Right renal pelvis (tissue), 4 donors: ENCODE measurements around the gene SNED1. TPM values are rescaled to one million over a fixed set of nuclear protein-coding genes. Genes with fewer than 3 reads are reported as not detected.

ENCODE experiments used
- DNase-seq, 4 donors: peaks; one replicate each; pipeline ENCODE4 v3.0.0-alpha.2; 2013; ENCODE audit warnings: low read depth in 4 of 4, low spot score in 3 of 4, missing footprints in 1 of 4
- polyA plus RNA-seq, 4 donors: library from polyadenylated mRNA; unstranded; fragments of 120-200 nt; gene quantifications; one replicate each; pipeline ENCODE4 v1.2.1, GENCODE V29; 2013; ENCODE audit not compliant: insufficient read length in 4 of 4

Gene SNED1
- polyA plus RNA-seq, 4 donors: 7.9 to 9.2 (median 8.7) TPM

DNA sequence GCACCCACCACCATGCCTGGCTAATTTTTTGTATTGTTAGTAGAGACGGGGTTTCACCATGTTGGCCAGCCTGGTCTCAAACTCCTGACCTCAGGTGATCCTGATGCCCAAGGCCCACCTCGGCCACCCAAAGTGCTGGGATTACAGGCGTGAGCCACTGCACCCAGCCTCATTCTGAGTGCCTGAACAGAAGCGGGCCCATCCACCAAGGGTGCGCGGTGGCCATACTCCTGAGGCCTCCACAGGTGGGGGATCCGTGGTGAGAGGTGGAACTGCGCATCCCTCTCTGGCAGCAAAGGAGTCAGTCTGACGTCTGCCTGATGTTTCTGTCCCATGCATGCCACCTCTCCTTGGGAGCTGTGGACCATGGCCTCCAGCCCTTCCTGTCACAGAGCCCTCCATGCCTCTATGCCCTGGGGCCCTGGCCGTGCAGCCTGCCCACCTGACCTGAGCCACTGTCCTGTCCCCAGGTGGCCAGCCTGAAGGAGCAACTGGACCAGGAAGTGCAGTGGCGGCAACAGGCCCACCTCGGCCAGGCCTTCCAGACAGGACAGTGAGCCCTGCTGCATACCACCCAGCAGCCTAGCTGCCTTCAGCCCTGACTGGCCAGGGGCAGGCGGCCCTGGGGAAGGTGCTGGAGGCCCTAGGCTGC, 7.6 kb upstream of the SNED1 start:
- DNase-seq: no peak

DNA sequence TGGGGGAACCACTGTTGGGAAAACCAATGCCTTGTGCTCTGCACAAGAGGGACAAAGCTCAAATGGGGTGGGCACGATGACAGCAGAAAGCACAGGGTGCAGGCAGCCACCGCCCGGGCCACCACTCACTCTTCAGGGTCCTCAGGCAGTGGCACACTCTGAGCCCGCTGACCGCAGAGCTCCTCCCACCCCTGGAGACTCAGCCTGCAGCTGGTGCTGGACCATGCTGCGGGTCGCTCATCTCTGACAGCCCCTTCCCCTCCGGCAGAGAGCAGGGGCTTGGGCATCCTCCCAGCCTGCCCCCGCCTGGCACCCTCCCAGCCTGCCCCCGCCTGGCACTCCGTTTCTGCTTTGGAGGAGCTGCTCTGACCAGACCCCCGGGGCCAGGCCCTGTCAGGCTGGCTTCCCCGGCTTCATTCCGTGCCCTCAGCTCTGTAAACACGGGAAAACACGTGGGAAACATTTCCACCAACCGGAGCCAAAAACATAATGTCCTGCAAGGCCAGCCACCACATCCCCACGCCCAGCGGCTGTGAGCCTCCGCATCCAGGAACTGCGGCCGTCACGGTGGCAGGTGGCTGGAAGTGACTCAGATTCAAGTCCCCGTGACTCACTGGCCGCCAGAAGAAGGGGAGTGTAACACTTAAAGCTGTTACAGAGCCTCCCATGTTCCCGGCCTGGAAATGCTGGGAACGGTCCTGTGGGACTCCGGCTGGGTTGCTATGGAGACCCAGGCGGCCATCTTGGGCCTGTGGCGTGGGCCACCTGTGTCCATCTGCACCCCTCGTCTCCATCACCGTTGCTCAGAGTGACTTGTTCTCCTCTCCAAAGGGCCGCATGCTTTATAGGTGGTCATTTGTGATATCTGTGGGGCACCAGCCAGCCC, 6.8 kb upstream of the SNED1 start:
- DNase-seq: no peak

DNA sequence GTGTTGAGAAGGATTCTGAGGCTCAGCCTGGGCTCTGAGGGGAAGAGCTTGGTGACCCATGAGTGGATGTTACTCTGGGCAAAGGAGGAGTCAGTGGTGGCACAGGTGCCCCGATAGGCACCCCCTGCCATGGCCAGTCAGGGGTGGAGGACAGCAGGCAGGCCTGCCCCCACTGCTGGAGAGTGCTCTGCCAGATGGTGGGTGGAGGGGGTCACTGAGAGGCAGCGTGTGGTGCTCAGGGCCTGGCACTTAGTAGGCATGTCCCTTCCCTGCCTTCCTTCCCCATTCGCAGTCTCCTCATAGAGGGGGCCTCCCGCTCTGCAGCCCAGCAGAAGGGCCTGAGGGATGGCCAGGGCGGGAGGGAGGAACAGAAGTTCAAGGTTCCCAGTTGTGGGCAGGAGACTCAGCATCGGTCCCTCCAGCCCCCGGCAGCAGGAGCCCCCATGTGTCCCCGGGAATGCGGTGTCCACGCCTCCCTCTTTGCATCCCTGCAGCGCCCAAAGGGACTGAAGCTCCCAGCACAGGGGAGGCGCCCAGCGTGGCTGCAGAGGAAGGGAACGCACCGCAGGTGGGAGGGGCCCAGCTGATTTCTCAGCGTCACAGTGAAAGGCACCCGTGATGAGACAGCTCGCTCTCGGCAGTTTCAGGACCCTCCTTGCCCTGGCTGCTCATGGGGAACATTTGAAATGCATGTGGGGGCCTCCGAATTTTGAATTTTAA, 5.7 kb upstream of the SNED1 start:
- no peak for DNase-seq

DNA sequence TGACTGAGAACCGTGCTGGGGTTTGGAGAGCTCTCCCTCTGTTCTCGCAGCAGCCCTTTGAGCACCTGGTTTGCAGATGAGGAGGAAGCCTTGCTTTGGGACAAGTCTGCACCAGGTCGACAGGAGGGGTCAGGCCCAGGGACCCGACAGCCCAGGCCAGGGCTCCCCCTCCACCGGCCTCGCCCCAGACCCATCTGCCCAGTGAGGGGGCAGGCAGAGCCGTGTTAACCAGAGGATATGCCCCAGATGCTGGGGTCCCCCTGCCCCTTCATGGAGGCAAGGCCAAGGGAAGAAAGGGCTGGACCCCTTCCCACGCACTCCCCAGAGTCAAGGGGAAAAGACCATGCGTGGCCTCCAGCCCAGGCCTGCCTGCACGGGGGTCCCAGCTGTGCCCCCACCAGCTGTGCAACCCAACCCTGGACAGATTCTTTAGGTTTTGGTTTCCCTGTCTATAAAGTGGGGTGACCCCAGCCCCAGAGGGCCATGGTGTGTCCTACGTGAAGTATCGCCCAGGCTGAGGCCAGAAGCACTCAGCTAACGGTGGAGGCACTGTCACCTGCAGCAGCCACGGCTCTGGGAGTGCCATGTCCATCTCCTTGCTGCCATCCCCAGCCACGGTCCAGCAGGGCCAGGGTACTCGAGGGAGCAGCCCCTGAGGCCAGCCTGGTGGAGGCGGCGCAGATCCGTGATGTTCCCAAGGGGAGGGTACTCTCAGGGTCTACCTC, 4.8 kb upstream of the SNED1 start:
- DNase-seq: no peak

DNA sequence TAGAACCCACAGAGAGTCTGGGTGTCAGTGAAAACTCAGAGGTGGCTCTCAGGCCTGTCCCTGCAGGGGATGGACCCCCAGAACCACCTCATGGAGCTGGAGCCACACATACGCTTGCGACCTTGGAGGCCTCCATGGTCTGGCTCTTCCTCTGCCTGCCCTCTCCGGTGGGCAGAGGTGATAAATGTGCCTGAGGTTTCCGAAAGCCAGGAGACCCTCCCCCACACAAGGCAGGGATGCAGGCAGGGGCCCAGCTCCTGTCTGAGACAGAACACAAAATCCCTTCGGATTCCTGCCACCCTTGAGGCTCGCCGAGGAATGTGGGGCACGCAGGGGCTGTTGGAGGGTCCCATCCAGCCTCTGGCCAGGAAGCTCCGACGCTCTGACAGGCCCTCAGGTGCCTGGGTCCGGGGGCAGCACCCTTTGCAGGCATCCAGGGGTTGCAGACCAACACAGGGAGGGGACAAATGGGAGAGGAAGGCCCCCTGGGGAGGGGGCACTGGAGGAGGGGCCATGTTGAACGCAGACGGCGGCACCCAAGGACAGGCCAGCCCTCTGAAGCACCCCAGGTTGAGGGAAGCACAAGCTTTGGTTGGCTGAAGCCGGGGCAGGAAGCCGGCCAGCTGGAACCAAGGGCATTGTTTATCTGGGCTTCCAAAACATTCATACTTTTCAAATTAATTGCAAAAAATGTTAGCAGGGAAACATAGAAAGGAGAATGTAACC, 4.1 kb upstream of the SNED1 start:
- no peak for DNase-seq

DNA sequence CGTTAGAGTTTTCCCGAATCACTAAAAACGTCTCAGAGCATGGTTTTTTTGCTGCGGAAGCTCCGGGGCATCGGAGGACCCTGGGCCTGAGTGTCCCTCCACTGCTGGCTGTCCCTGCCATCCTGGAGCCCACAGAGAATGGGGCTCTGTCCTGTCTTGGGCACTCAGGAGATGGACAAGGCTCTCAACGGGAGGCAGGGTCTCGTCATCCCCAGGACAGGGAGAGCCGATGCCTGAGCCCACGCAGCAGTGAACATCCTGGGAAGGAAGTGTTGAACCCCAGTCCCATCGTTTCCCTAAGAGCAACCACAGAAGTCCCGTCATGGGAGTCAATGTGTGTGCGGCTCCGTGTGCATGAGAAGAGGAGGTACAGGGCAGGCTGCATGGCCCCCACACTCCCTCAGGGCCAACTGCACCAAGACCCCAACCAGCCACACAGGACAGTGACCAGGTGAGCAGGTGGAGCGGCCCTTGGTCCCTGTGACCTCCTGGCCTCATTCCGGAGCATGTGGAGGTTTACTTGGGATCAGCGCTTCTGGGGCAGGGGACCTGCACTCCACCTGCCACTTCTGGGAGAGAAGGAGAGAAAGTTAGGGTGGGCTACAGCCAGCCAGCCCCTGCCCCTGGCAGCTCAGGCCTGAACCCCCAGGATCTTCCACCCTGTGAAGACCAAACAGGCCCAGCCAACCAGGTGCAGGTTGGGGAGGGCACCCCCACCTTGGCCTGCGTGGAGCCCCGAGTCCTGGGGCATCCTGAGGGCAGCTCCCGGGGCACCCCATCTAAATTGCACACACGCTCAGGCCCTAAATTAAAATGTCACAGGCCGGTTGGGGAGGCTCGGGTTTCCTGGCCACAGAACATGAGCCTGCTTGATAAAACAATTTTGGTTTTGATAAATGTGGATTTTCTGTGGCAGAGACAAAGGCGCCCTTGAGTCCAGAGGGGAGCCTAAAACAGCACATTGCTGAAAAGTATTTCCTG, 3.1 kb upstream of the SNED1 start:
- no peak for DNase-seq

DNA sequence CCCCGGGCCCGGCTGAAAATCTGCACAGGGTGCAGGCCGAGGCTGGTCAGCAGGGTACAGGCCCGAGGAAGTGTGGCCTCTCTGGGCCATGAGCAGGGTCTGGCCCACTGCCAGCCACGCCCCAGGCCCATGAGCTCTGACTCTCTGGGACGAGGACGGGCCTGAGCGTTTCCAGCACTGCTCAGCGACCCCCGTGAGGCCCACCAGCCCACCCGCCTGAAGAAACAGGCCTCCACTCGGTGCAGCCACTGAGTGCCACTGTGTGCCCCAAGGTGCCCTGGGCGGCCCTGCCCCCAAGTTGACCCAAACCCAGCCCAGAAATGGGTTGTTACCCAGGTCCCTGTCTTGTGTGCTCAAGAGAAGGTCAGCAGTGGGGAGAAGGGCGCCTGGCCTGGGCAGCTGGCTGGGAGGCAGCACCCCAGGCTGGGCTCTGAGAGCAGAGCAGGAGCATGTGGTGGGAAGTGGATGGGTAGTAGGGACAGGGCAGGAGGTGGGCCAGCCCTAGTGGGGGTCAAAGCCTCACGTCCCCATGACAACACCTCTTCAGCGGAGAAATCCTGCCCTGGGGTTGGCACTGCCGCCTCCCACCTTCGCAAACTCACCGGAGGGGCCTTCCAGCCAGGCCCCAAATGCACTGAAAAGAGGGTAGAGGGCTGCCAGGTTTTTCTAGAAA, 2.1 kb upstream of the SNED1 start:
- no peak for DNase-seq

DNA sequence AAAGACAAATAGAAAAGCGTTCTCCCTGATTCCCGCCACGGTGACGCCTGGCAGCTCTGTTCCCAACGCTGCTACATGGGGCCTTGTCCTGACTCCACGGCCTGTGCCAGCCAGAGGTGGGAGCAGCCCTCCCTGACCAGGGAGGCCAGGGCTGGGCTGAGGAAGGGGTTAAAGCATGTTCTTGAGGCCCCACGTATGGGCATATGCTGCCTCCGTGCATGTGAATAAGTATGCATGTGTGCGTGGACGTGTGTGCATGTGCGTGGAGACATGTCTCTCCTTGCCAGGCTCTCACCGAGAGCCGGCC, 1.6 kb upstream of the SNED1 start:
- no peak for DNase-seq

DNA sequence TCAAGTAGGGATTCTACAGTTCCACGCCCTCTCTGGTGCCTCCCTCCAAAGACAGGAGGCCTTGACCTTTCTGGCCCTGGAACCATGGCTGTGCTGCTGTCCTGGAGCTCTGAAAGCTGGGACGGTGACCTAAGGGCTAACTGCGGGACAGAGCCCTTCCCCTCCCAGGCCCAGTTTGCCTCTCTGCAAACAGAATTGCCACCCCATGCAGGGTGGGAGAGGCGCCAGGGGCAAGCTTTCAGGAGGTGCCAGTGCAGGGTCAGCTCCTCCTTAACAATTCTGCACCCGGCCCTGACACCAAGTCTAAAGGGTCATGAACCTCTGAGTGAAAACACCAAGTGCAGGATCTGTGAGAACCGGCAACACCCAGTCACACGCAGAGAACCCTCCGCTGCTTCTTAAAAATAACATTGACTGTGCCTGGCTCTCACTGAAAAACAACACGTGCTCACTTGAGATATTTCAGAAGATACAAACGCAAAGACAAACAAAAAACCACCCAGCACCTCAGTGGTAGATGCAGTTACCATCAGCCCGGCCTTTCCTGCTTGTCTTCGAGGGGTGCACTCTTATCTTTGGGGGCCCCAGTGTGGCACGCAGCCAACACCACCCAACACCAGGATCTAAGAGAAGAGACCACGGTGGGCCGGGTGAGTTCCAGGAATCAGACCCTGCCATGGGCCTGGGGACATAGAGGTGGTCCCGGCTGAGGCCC, 1.1 kb upstream of the SNED1 start:
- no peak for DNase-seq

DNA sequence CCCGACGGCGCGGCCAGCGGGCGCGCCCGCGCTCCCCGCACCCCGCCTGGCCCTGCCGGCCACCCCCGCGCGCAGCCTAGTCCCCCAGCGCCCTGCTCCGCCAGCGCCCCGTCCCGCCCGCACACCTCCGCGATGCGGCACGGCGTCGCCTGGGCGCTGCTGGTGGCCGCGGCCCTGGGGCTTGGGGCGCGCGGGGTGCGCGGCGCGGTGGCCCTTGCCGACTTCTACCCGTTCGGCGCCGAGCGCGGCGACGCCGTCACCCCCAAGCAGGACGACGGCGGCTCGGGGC, 232 bp downstream of the SNED1 start:
- DNase-seq: no peak

DNA sequence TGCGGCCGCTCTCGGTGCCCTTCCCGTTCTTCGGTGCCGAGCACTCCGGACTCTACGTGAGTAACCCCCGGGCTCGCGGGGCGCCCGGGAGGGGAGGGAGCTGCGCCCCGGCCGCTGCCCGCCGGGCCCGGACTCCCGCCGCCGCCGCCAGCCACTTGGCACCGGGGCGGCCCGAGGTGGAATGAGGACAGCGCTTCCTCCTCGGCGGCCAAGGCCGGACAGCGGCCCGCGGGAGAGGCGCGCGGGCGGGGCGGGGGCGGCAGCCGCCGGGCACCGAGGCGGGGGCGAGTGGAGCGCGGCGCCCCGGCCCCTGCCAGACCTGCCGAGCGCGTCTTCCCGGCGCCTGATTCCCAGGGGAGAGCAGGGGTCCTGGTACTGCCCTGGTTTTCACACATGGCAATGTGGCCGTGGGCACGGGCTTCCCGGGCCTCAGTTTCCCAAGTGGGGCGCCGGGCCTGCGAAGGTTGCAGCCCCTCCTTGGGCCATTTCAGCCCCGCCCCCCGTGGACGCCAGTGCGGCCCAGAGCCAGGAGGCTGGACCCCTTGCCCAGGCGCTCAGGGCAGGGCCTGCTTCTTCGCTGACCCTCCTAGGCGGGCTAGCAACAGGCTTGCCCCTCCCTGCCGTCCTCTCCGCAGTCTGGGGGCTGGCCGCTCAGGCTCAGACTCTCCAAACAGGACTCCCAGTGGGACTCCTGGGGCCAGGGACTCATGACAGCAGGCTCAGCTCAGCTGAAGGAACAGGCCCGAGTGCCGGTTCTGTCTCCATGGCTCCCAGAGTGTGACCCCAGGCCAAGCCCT, 775 bp downstream of the SNED1 start:
- DNase-seq: no peak

DNA sequence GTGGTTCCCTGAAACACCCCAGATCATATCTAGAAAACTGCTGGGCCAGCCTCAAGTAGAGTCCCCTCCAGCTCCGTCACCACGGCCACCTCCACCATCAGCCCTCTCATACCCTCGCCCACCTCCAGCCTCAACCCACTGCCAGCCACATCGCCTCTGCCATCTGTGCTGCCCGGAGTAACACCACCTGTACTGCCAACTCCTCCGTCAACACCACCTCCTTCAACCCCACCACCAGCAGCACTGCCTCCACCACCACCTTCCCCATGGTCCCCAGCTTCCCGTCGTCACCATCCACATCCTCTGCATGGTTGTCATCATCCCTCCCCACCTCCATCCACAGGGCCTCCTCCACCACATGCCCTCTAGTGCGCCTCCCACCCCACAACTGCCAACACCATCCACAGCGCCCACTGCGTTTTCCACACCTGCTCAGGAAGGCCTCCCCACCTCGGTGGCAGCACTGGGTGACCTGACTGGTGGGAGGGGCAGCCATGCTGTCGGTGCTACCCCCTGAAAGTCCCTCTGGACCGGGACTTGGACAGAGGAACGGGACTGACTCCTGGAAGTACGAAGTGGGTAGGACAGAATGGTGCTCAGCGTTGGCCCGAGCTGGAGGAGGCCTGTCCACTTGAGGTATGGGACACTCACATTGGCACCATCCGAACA, 1.6 kb downstream of the SNED1 start:
- no peak for DNase-seq

DNA sequence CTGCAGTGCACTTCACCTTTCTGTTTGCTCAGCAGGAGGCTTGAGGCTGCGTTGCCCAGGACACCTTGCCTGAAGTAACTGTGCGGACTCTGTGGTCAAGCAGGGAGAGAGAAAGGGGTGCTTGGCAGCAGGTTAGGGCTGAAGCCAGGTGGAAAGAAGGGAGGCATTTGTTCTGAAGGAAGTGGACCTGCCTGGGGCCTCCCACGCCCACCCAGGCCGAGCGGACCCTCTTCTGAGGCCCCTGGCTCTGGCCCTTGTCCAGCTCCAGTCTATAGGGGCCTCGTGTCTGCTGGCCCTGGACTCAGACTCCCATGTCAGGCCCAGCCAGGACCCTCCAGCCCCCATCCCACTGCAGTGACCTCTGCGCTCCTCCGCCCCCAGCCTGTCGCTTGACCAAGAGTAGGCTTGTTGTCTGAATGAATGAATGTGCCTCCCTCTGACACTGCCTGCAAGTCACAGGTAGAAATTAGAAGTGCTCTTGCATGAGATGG, 2.5 kb downstream of the SNED1 start:
- DNase-seq: no peak

DNA sequence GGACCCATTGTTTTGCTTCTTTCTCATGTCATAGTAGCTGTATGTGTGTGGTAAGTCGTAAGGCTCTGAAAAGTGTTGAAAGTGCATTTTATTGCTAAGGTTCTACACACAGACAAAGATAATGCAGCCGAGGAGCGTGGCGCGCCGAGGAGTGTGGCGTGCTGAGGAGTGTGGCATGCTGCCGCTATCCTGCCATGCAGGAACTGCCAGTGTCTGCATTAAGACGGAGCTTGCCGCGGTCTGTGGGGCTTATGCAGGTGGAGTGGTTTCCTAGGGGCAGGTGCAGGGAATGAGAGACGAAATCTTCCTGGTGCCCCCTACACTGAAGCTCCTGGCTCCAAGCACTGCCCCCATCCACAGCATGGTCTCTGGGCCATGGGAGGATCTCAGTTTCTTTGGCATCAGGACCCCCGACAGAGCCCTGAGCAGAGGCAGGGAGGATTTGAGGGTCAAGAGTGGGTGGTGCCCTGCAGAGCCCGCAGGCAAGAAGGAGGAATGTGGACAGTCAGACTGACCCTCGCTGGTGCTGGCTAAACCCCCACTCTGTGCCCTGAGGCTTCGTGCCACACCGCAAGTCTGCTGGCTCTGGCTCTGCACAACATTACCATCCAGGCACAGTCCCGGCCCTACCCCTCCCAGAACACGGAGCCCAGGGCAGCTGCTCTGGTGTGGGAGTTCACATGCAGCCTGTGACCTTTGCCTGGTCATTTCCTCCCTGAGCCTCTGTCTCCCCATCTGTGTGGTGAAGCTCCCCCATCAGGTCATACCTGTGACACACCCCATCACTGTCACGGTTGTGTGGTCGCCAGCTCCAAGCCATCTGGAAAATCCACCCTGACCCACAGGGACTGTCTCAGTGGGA, 3.2 kb downstream of the SNED1 start:
- no peak for DNase-seq

DNA sequence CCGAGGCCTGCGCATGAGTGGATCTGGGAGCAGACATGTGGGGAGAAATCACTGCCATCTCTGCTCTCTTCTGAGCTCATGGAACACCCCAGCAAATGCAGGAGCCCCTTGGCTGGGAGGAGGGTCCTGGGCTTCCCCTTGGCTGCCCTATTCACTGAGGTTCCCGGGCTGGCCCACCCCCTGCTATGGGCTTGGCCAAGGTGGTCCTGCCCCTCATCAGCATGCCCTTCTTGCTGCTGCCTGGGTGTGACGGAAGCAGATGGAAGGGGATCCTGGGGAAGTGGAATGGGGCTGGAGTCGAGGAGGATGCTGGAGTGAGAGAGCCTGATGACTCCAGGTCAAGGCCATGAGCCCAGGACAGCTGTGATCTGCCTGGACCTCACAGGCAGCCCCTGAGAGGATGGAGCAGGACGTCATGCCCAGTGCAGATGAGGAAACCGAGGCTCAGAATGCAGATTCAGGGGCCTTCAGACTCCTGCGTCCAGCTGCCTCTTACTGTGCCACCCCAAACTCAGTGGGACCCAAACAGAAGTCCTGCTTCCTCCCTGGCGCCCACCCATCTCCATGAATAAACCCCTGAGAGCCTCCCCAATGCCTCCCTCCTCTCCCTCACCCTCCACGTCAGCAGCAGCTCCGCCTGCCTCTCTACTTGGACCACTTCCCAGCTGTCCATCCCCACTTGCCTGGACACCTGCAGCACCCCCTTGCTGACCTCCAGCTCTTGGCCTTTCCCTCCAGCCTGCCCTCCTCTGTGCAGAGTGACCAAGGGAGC, 4.0 kb downstream of the SNED1 start:
- no peak for DNase-seq
